GF-D8 (cell line): Measurements from ENCODE around the gene KLF6.

Experiments
- DNase-seq: peaks from one replicate; lab custom pipeline; 2025; lab: John Stamatoyannopoulos, UW

KLF6 gene

GRCh38 chr10:3811291-3811870 lies 26.4 kb upstream of the KLF6 start:
- no peak for DNase-seq

- no peak for DNase-seq
Observed at GRCh38 chr10:3808689-3809199, 23.7 kb upstream of the KLF6 start.

- DNase-seq, result no peak
Observed at GRCh38 chr10:3807928-3808496, 23.0 kb upstream of the KLF6 start.

- DNase-seq, result no peak
Observed at GRCh38 chr10:3807211-3807927, 22.4 kb upstream of the KLF6 start.

- DNase-seq, result no peak
Observed at GRCh38 chr10:3806603-3807002, 21.6 kb upstream of the KLF6 start.

- no peak for DNase-seq
Observed at GRCh38 chr10:3805791-3806461, 20.9 kb upstream of the KLF6 start.

- DNase-seq, result peak; percentile 22
Observed at GRCh38 chr10:3805201-3805790, 20.3 kb upstream of the KLF6 start.

GRCh38 chr10:3803927-3804741 lies 19.1 kb upstream of the KLF6 start:
- DNase-seq, result peak; percentile 19

- DNase-seq, result no peak
Observed at GRCh38 chr10:3803295-3803926, 18.4 kb upstream of the KLF6 start.

GRCh38 chr10:3802526-3803265 lies 17.7 kb upstream of the KLF6 start:
- no peak for DNase-seq

GRCh38 chr10:3801558-3802192 lies 16.7 kb upstream of the KLF6 start:
- no peak for DNase-seq

- DNase-seq, result no peak
Observed at GRCh38 chr10:3800586-3800985, 15.6 kb upstream of the KLF6 start.

- no peak for DNase-seq
Observed at GRCh38 chr10:3797750-3798149, 12.7 kb upstream of the KLF6 start.

- DNase-seq, result no peak
Observed at GRCh38 chr10:3793553-3793952, 8.5 kb upstream of the KLF6 start.

- DNase-seq, result no peak
Observed at GRCh38 chr10:3792710-3793219, 7.8 kb upstream of the KLF6 start.

GRCh38 chr10:3791974-3792633 lies 7.1 kb upstream of the KLF6 start:
- DNase-seq, result no peak

- DNase-seq, result no peak
Observed at GRCh38 chr10:3790858-3791257, 5.8 kb upstream of the KLF6 start.

- no peak for DNase-seq
Observed at GRCh38 chr10:3790272-3790671, 5.3 kb upstream of the KLF6 start.

GRCh38 chr10:3789621-3790020 lies 4.6 kb upstream of the KLF6 start:
- DNase-seq, result no peak
